Liver (tissue), 9 donors: ENCODE results near the gene OMD. TPM values are rescaled to one million over a fixed set of nuclear protein-coding genes. Genes with fewer than 3 reads are reported as not detected.

Source experiments
- DNase-seq: peaks from one replicate; pipeline ENCODE4 v3.0.0-alpha.2; 2017; ENCODE audit warnings: low spot score
- H3K27ac ChIP-seq, 2 donors: one replicate each; pipeline ENCODE4 v1.7.0; 2013; ENCODE audit warnings: inconsistent platforms in 2 of 2, low read length in 2 of 2, control low read depth in 1 of 2, low read depth in 1 of 2, mild to moderate bottlenecking in 1 of 2
- H3K27me3 ChIP-seq, 4 donors: one replicate each; pipeline versions ENCODE4 v1.6.1 to v1.7.0; 2013; ENCODE audit warnings: low read length in 3 of 4, inconsistent platforms in 1 of 4, mild to moderate bottlenecking in 1 of 4, moderate library complexity in 1 of 4; ENCODE audit not compliant: control insufficient read depth in 4 of 4, insufficient read depth in 4 of 4
- H3K36me3 ChIP-seq, 4 donors: one replicate each; pipeline versions ENCODE4 v1.6.1 to v1.7.0; 2013; ENCODE audit warnings: low read length in 3 of 4, mild to moderate bottlenecking in 3 of 4, low read depth in 1 of 4, moderate library complexity in 1 of 4; ENCODE audit not compliant: control insufficient read depth in 4 of 4, insufficient read depth in 3 of 4
- H3K4me1 ChIP-seq, 4 donors: one replicate each; pipeline versions ENCODE4 v1.6.1 to v1.7.0; 2013; ENCODE audit warnings: low read length in 3 of 4, mild to moderate bottlenecking in 3 of 4, moderate library complexity in 1 of 4; ENCODE audit not compliant: control insufficient read depth in 4 of 4, insufficient read depth in 4 of 4
- H3K4me3 ChIP-seq, 3 donors: one replicate each; pipeline versions ENCODE4 v1.6.1 to v1.7.0; 2013; ENCODE audit warnings: low read length in 3 of 3, control low read depth in 1 of 3, low read depth in 1 of 3, mild to moderate bottlenecking in 1 of 3
- H3K9ac ChIP-seq, 2 donors: one replicate each; pipeline ENCODE4 v1.7.0; 2013; ENCODE audit warnings: low read length in 2 of 2, mild to moderate bottlenecking in 2 of 2, moderate library complexity in 2 of 2, control low read depth in 1 of 2, low read depth in 1 of 2
- H3K9me3 ChIP-seq, 4 donors: one replicate each; pipeline versions ENCODE4 v1.6.1 to v1.7.0; 2013; ENCODE audit warnings: low read length in 3 of 4; ENCODE audit not compliant: control insufficient read depth in 4 of 4
- ATF3 ChIP-seq: IDR thresholded peaks from 2 replicates; pipeline ENCODE4 v1.6.1; 2016; ENCODE audit warnings: antibody characterized with exemption
- CTCF ChIP-seq: fragments of 150-350 bp; IDR thresholded peaks from 2 replicates; pipeline ENCODE4 v1.5.1; 2017; ENCODE audit warnings: improper control_type of control experiment, low read depth, low read length; ENCODE audit not compliant: missing input control
- EGR1 ChIP-seq, 2 donors: IDR thresholded peaks; 2 replicates each; pipeline ENCODE4 v1.6.1; 2016 to 2018; ENCODE audit warnings: antibody characterized with exemption in 2 of 2, low read depth in 2 of 2
- FOXA1 ChIP-seq: IDR thresholded peaks from 2 replicates; pipeline ENCODE4 v1.6.1; 2016; ENCODE audit warnings: antibody characterized with exemption
- FOXA2 ChIP-seq: IDR thresholded peaks from 2 replicates; pipeline ENCODE4 v1.6.1; 2016; ENCODE audit warnings: antibody characterized with exemption
- GABPA ChIP-seq, 2 donors: IDR thresholded peaks in 1 of 2; conservative IDR thresholded peaks in 1 of 2; 2 replicates each; pipeline ENCODE4 v1.6.1; 2016; ENCODE audit warnings: antibody characterized with exemption in 2 of 2, mild to moderate bottlenecking in 1 of 2, moderate library complexity in 1 of 2
- HNF4A ChIP-seq, 2 donors: conservative IDR thresholded peaks; 2 replicates each; pipeline ENCODE4 v1.6.1; 2016; ENCODE audit warnings: antibody characterized with exemption in 2 of 2, mild to moderate bottlenecking in 2 of 2
- HNF4G ChIP-seq: IDR thresholded peaks from 2 replicates; pipeline ENCODE4 v1.6.1; 2016; ENCODE audit warnings: antibody characterized with exemption
- JUND ChIP-seq, 2 donors: IDR thresholded peaks; 2 replicates each; pipeline ENCODE4 v1.6.1; 2016; ENCODE audit warnings: antibody characterized with exemption in 2 of 2
- MAX ChIP-seq: IDR thresholded peaks from 2 replicates; pipeline ENCODE4 v1.6.1; 2016; ENCODE audit warnings: antibody characterized with exemption
- NR2F2 ChIP-seq: IDR thresholded peaks from 2 replicates; pipeline ENCODE4 v1.6.1; 2016; ENCODE audit warnings: antibody characterized with exemption
- RAD21 ChIP-seq, 2 donors: IDR thresholded peaks; 2 replicates each; pipeline ENCODE4 v1.6.1; 2016; ENCODE audit warnings: antibody characterized with exemption in 2 of 2, mild to moderate bottlenecking in 2 of 2
- REST ChIP-seq: IDR thresholded peaks from 2 replicates; pipeline ENCODE4 v1.6.1; 2016; ENCODE audit warnings: antibody characterized with exemption, mild to moderate bottlenecking
- RXRA ChIP-seq, 2 donors: IDR thresholded peaks; 2 replicates each; pipeline ENCODE4 v1.6.1; 2017 to 2018; ENCODE audit warnings: antibody characterized with exemption in 2 of 2, mild to moderate bottlenecking in 1 of 2
- SP1 ChIP-seq: IDR thresholded peaks from 2 replicates; pipeline ENCODE4 v1.6.1; 2018; ENCODE audit warnings: antibody characterized with exemption, mild to moderate bottlenecking
- TAF1 ChIP-seq: conservative IDR thresholded peaks from 2 replicates; pipeline ENCODE4 v1.6.1; 2016; ENCODE audit warnings: antibody characterized with exemption, mild to moderate bottlenecking
- YY1 ChIP-seq: IDR thresholded peaks from 2 replicates; pipeline ENCODE4 v1.6.1; 2016; ENCODE audit warnings: antibody characterized with exemption, mild to moderate bottlenecking
- ZBTB33 ChIP-seq: IDR thresholded peaks from 2 replicates; pipeline ENCODE4 v1.6.1; 2016; ENCODE audit warnings: antibody characterized with exemption
- WGBS: extraction: QIAGEN DNeasy Blood & Tissue Kit; methylation state at CpG from one replicate; pipeline ENCODE4 v1.1.7; 2013; 5-methylcytosine and 5-hydroxymethylcytosine counted together
- polyA plus RNA-seq, 2 donors: library from polyadenylated mRNA; stranded (reverse) in 1 of 2; unstranded in 1 of 2; fragments of 200-250 nt in 1 of 2; fragments of >200 nt in 1 of 2; fragmentation: Nextera tagmentation in 1 of 2; extraction: Ambion mirVana in 1 of 2; gene quantifications; one replicate each; pipeline versions ENCODE4 v1.2.1 to v1.2.3, GENCODE V29; 2013 to 2015
- total RNA-seq, 2 donors: library from RNA; depleted of rRNA; stranded (reverse); fragments of >200 nt; gene quantifications; one replicate each; pipeline ENCODE4 v1.2.3, GENCODE V29; 2014
- donor health status: healthy.
- donor health status: healthy.
- donor health status: healthy.
- donor health status: healthy.
- donor health status: healthy.

Gene OMD
- total and polyA plus RNA-seq, 4 donors, result 0.28 to 0.75 (median 0.52) TPM; not detected in 1

GRCh38 chr9:92435263-92435662 lies 11.0 kb upstream of the OMD start (continued):
- no peak for TF ChIP-seq REST
- TF ChIP-seq GABPA (IDR thresholded peaks at IDR 0.05 in 1 of 2, conservative IDR thresholded peaks at IDR 0.05 in 1 of 2), result no peak

GRCh38 chr9:92432972-92433548 lies 8.8 kb upstream of the OMD start:
- no peak overlapping the region for H3K4me3 ChIP-seq
- no peaks in the 10 kb centered on the region for H3K27me3 ChIP-seq
- TF ChIP-seq ATF3 (no peak), NR2F2 (no peak), EGR1 (IDR thresholded peaks at IDR 0.05; ENCODE audit: low read depth in 2 of 2) (no peak), HNF4G (no peak), TAF1 (no peak), RAD21 (IDR thresholded peaks at IDR 0.05) (no peak), FOXA2 (no peak), GABPA (IDR thresholded peaks at IDR 0.05 in 1 of 2, conservative IDR thresholded peaks at IDR 0.05 in 1 of 2) (no peak), HNF4A (conservative IDR thresholded peaks at IDR 0.05) (no peak), MAX (no peak), SP1 (no peak), FOXA1 (no peak), REST (no peak), ZBTB33 (no peak), CTCF (no peak), JUND (IDR thresholded peaks at IDR 0.05) (no peak), RXRA (IDR thresholded peaks at IDR 0.05) (no peak), YY1 (no peak)
- no peaks in the 10 kb centered on the region for H3K36me3 ChIP-seq
- no peak overlapping the region for H3K9ac ChIP-seq
- H3K4me1 ChIP-seq, result peaks cover 0 to 3% (median under 1%) of the 10 kb centered on the region in 4 donors
- no peak overlapping the region for H3K27ac ChIP-seq
- no peak for DNase-seq
- no peaks in the 10 kb centered on the region for H3K9me3 ChIP-seq
- 95% methylated on average over 5 of the region's 5 CpGs for WGBS
